ENCODE data around the gene COLEC12. TPM values are rescaled to one million over a fixed set of nuclear protein-coding genes. Genes with fewer than 3 reads are reported as not detected.

The COLEC12 gene
- total RNA-seq, 1 donor from 2014 or later: 7.3 TPM

DNA sequence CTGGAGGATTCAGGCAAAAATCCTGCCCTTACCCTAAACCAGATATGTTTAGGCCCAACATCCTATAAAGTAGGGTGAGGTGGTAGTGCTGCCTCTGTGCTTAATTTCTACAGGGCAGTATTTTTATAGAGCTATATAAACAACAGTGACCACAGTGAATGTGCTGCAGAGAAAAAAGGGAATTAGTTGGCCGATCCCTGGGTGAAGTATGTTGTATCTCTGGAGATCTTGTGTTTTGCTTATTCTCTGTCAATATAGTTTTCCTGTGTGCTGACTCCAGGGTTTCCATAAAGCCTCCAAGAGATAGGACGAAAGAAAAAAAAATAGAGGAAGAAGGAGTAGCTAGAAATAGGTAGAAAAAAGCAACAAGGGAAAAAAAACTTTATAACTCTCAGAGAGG, 143.7 kb downstream of the COLEC12 start:
- DNase-seq: no peak
- Histone ChIP-seq H3K36me3 (no peaks in the 10 kb centered on the region), H3K9me3 (replicated peaks) (no peaks in the 10 kb centered on the region), H3K27me3 (ENCODE audit: low read depth) (no peaks in the 10 kb centered on the region), H3K27ac (replicated peaks) (no peak overlapping the region), H3K4me3 (no peak overlapping the region), H3K4me1 (no peaks in the 10 kb centered on the region)
- TF ChIP-seq, protein P1, sequence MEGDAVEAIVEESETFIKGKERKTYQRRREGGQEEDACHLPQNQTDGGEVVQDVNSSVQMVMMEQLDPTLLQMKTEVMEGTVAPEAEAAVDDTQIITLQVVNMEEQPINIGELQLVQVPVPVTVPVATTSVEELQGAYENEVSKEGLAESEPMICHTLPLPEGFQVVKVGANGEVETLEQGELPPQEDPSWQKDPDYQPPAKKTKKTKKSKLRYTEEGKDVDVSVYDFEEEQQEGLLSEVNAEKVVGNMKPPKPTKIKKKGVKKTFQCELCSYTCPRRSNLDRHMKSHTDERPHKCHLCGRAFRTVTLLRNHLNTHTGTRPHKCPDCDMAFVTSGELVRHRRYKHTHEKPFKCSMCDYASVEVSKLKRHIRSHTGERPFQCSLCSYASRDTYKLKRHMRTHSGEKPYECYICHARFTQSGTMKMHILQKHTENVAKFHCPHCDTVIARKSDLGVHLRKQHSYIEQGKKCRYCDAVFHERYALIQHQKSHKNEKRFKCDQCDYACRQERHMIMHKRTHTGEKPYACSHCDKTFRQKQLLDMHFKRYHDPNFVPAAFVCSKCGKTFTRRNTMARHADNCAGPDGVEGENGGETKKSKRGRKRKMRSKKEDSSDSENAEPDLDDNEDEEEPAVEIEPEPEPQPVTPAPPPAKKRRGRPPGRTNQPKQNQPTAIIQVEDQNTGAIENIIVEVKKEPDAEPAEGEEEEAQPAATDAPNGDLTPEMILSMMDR (IDR thresholded peaks at IDR 0.05; ENCODE audit: borderline replicate concordance): no peak
- intact Hi-C loops (cut with micrococcal nuclease): no loop called here

- intact Hi-C loops (cut with micrococcal nuclease): no loop called here
These were observed 144.8 kb downstream of the COLEC12 start for GRCh38 chr18:355678-356077.

GRCh38 chr18:354471-354870, 146.0 kb downstream of the COLEC12 start:
- peaks cover 5% of the 10 kb centered on the region for H3K4me1 ChIP-seq
- intact Hi-C loops (cut with micrococcal nuclease): no loop called here

More at GRCh38 chr18:355678-356077, 144.8 kb downstream of the COLEC12 start:
- no peaks in the 10 kb centered on the region for H3K9me3 ChIP-seq (replicated peaks)
- no peaks in the 10 kb centered on the region for H3K27me3 ChIP-seq (ENCODE audit: low read depth)
- TF ChIP-seq, protein P1 (IDR thresholded peaks at IDR 0.05; ENCODE audit: borderline replicate concordance): no peak
- DNase-seq: no peak
- no peak overlapping the region for H3K4me3 ChIP-seq
- H3K27ac ChIP-seq (replicated peaks): no peak overlapping the region
- no peaks in the 10 kb centered on the region for H3K36me3 ChIP-seq
- peaks cover 5% of the 10 kb centered on the region for H3K4me1 ChIP-seq

GRCh38 chr18:354003-354402, 146.5 kb downstream of the COLEC12 start:
- TF ChIP-seq, protein P1 (IDR thresholded peaks at IDR 0.05; ENCODE audit: borderline replicate concordance): no peak
- no peak for DNase-seq
- Histone ChIP-seq H3K9me3 (replicated peaks) (no peaks in the 10 kb centered on the region), H3K4me3 (no peak overlapping the region), H3K27ac (replicated peaks) (peak overlapping the region; percentile 14), H3K27me3 (ENCODE audit: low read depth) (no peaks in the 10 kb centered on the region), H3K36me3 (no peaks in the 10 kb centered on the region), H3K4me1 (peaks cover 5% of the 10 kb centered on the region)
- intact Hi-C loops (cut with micrococcal nuclease): no loop called here

More at GRCh38 chr18:354471-354870, 146.0 kb downstream of the COLEC12 start:
- H3K9me3 ChIP-seq (replicated peaks): no peaks in the 10 kb centered on the region
- no peak overlapping the region for H3K4me3 ChIP-seq
- H3K36me3 ChIP-seq: no peaks in the 10 kb centered on the region
- TF ChIP-seq, protein P1 (IDR thresholded peaks at IDR 0.05; ENCODE audit: borderline replicate concordance): no peak
- no peak for DNase-seq
- peak overlapping the region; percentile 14 for H3K27ac ChIP-seq (replicated peaks)
- H3K27me3 ChIP-seq (ENCODE audit: low read depth): no peaks in the 10 kb centered on the region

- no peak overlapping the region for H3K4me3 ChIP-seq
- H3K36me3 ChIP-seq: no peaks in the 10 kb centered on the region
- no peaks in the 10 kb centered on the region for H3K27me3 ChIP-seq (ENCODE audit: low read depth)
- no peaks in the 10 kb centered on the region for H3K9me3 ChIP-seq (replicated peaks)
- no peak for DNase-seq
- intact Hi-C loops (cut with micrococcal nuclease): no loop called here
- TF ChIP-seq, protein P1 (IDR thresholded peaks at IDR 0.05; ENCODE audit: borderline replicate concordance): no peak
- H3K27ac ChIP-seq (replicated peaks): no peak overlapping the region
- H3K4me1 ChIP-seq: peaks cover 5% of the 10 kb centered on the region
These were observed 148.1 kb downstream of the COLEC12 start for GRCh38 chr18:352438-352837.
